Hepatocyte (in vitro differentiated cells): Measurements from ENCODE around the gene PPP1R14B.

Experiments used
- CTCF ChIP-seq: fragments of 200-600 bp; sonication (generic); IDR thresholded peaks from 2 replicates; pipeline ENCODE4 v1.5.1; 2016; ENCODE audit warnings: antibody characterized with exemption, mild to moderate bottlenecking; ENCODE audit not compliant: poor library complexity
- EZH2phosphoT487 ChIP-seq: fragments of 200-600 bp; sonication (generic); IDR thresholded peaks from one replicate; pipeline ENCODE4 v1.6.1; 2018; ENCODE audit warnings: antibody characterized with exemption, mild to moderate bottlenecking, low read depth, moderate library complexity; ENCODE audit not compliant: unreplicated experiment, severe bottlenecking

GRCh38 chr11:64208796-64209562 is 37.8 kb downstream of the PPP1R14B start:
- TF ChIP-seq CTCF (no peak), EZH2phosphoT487 (no peak)
